Kasumi-1 (cell line): ENCODE data around the gene BBOF1.

Experiments
- DNase-seq, 2 experiments: peaks; one replicate each; lab custom pipeline; 2025; lab: John Stamatoyannopoulos, UW

The BBOF1 gene

GRCh38 chr14:74089251-74090020, 70.3 kb downstream of the BBOF1 start:
- DNase-seq = no peak

- no peak for DNase-seq
Measured at GRCh38 chr14:74105381-74105780, 86.2 kb downstream of the BBOF1 start.

- DNase-seq = no peak
Measured at GRCh38 chr14:74109369-74109768, 90.2 kb downstream of the BBOF1 start.

DNA sequence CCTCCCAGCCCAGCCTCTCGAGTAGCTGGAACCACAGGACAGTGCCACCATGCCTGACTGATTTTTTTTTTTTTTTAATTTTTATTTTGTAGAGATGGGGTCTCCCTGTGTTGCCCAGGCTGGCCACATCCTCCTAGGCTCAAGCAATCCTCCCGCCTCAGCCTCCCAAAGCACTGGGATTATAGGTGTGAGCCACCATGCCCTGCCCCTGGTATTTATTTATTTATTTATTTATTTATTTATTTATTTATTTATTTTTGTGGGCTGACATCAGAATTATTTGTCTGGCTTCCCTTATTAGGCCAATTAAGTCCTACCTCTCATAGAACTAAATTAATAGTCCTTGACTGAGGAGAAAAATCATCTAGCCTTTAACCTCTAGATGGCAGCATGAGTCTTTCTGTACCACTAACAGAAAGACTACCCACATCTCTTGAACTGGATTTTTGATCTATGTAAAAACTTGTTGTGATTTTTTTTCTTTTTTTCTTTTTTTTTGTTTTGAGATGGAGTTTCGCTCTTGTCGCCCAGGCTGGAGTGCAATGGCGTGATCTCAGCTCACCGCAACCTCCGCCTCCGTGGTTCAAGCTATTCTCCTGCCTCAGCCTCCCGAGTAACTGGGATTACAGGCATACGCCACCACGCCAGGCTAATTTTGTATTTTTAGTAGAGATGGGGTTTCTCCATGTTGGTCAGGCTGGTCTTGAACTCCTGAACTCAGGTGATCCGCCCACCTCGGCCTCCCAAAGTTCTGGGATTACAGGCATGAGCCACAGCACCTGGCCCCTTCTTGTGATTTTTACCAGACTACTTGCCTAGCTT, 92.5 kb downstream of the BBOF1 start:
- DNase-seq = peak; percentile 61 to 77
